Neural progenitor cell (in vitro differentiated cells): ENCODE results near the gene KIAA0040. TPM values are rescaled to one million over a fixed set of nuclear protein-coding genes. Genes with fewer than 3 reads are reported as not detected.

Experiments used
- DNase-seq: peaks from one replicate; pipeline ENCODE4 v3.0.0-alpha.2; 2016; ENCODE audit warnings: low spot score
- H2AFZ ChIP-seq: fragments of 200-600 bp; sonication (generic); replicated peaks from 2 replicates; pipeline ENCODE4 v1.6.1; 2016; ENCODE audit warnings: antibody characterized with exemption
- H3F3A ChIP-seq: fragments of 200-600 bp; sonication (generic); 2 replicates; pipeline ENCODE4 v1.6.1; 2016; ENCODE audit warnings: antibody characterized with exemption, low read depth
- H3K27ac ChIP-seq: fragments of 200-600 bp; sonication (generic); 2 replicates; pipeline ENCODE4 v1.5.1; 2016; ENCODE audit warnings: mild to moderate bottlenecking
- H3K27me3 ChIP-seq: fragments of 200-600 bp; sonication (generic); 2 replicates; pipeline ENCODE4 v1.6.1; 2016; ENCODE audit warnings: mild to moderate bottlenecking, moderate library complexity
- H3K36me3 ChIP-seq: fragments of 200-600 bp; sonication (generic); 2 replicates; pipeline ENCODE4 v1.5.1; 2016
- H3K4me1 ChIP-seq: fragments of 200-600 bp; sonication (generic); 2 replicates; pipeline ENCODE4 v1.6.1; 2016; ENCODE audit warnings: mixed run types
- H3K4me2 ChIP-seq: fragments of 200-600 bp; sonication (generic); 2 replicates; pipeline ENCODE4 v1.6.1; 2016
- H3K4me3 ChIP-seq: fragments of 200-600 bp; sonication (generic); 2 replicates; pipeline ENCODE4 v1.5.1; 2016
- H3K79me2 ChIP-seq: fragments of 200-600 bp; sonication (generic); 2 replicates; pipeline ENCODE4 v1.6.1; 2016; ENCODE audit warnings: low read depth
- H3K9ac ChIP-seq: fragments of 200-600 bp; sonication (generic); 2 replicates; pipeline ENCODE4 v1.6.1; 2016
- H3K9me3 ChIP-seq: fragments of 200-600 bp; sonication (generic); 2 replicates; pipeline ENCODE4 v1.5.1; 2016; ENCODE audit warnings: low read depth
- H4K20me1 ChIP-seq: fragments of 200-600 bp; sonication (generic); 2 replicates; pipeline ENCODE4 v1.6.1; 2016; ENCODE audit warnings: low read depth
- H3K27ac Mint-ChIP-seq: 3 replicates; pipeline ENCODE4 v1.8.0; 2021; ENCODE audit warnings: mixed read lengths
- H3K27me3 Mint-ChIP-seq: 2 replicates; pipeline ENCODE4 v1.8.0; 2022; ENCODE audit warnings: low read depth, mild to moderate bottlenecking, inconsistent platforms, moderate library complexity, mixed read lengths; ENCODE audit not compliant: insufficient read depth
- H3K36me3 Mint-ChIP-seq: 3 replicates; pipeline ENCODE4 v1.8.0; 2021; ENCODE audit warnings: mixed read lengths
- H3K4me1 Mint-ChIP-seq: 3 replicates; pipeline ENCODE4 v1.8.0; 2021; ENCODE audit warnings: mixed read lengths
- H3K4me3 Mint-ChIP-seq: 3 replicates; pipeline ENCODE4 v1.8.0; 2021; ENCODE audit warnings: mild to moderate bottlenecking, moderate library complexity, mixed read lengths
- H3K9me3 Mint-ChIP-seq: 3 replicates; pipeline ENCODE4 v1.8.0; 2020; ENCODE audit warnings: mixed read lengths
- EZH2 ChIP-seq: fragments of 200-600 bp; sonication (generic); IDR thresholded peaks from 2 replicates; pipeline ENCODE4 v1.6.1; 2017; ENCODE audit warnings: antibody characterized with exemption, mild to moderate bottlenecking, moderate library complexity
- EZH2phosphoT487 ChIP-seq: fragments of 200-600 bp; sonication (generic); IDR thresholded peaks from 2 replicates; pipeline ENCODE4 v1.6.1; 2017; ENCODE audit warnings: antibody characterized with exemption
- total RNA-seq: library from RNA; depleted of rRNA; stranded (reverse); fragments of >200 nt; gene quantifications from 2 replicates; pipeline ENCODE4 v1.2.3, GENCODE V29; 2015; ENCODE audit warnings: low replicate concordance
- TF ChIP-seq, protein P1 (sequence below): fragments of 200-600 bp; sonication (generic); IDR thresholded peaks from 2 replicates; pipeline ENCODE4 v1.5.1; 2017; ENCODE audit warnings: antibody characterized with exemption, mild to moderate bottlenecking

The KIAA0040 gene
- total RNA-seq, 1 donor from 2014 or later, result not detected

DNA sequence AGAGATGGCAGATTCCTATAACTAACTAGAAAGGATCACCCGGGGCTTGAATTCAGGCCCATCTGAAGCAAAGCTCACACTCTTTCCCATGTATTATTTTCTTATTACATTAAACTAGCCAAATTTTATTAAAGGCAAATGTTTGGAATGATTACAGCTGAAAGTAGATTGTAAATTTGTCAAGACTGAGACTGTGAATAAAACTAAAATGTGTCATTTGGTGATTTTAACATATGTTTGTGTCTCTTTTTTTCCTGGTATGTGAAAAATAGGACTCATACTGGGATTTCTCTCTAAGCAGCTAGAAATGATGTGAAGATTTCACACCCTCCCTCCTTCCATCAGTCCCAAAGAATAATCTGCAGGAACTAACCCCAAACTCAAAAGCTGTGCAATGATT lies 19.1 kb upstream of the KIAA0040 start:
- H3K4me1 Mint-ChIP-seq, result no peaks in the 10 kb centered on the region
- no peaks in the 10 kb centered on the region for H3K4me1 ChIP-seq
- TF ChIP-seq, protein P1, sequence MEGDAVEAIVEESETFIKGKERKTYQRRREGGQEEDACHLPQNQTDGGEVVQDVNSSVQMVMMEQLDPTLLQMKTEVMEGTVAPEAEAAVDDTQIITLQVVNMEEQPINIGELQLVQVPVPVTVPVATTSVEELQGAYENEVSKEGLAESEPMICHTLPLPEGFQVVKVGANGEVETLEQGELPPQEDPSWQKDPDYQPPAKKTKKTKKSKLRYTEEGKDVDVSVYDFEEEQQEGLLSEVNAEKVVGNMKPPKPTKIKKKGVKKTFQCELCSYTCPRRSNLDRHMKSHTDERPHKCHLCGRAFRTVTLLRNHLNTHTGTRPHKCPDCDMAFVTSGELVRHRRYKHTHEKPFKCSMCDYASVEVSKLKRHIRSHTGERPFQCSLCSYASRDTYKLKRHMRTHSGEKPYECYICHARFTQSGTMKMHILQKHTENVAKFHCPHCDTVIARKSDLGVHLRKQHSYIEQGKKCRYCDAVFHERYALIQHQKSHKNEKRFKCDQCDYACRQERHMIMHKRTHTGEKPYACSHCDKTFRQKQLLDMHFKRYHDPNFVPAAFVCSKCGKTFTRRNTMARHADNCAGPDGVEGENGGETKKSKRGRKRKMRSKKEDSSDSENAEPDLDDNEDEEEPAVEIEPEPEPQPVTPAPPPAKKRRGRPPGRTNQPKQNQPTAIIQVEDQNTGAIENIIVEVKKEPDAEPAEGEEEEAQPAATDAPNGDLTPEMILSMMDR, result no peak
- TF ChIP-seq EZH2phosphoT487, result no peak
- TF ChIP-seq EZH2, result no peak
- H3K27me3 ChIP-seq, result no peaks in the 10 kb centered on the region
- H3K9me3 ChIP-seq, result no peaks in the 10 kb centered on the region
- H3K4me3 Mint-ChIP-seq, result no peak overlapping the region
- H3K36me3 ChIP-seq, result no peaks in the 10 kb centered on the region
- peaks cover 10% of the 10 kb centered on the region for H3K9me3 Mint-ChIP-seq
- no peak overlapping the region for H3K9ac ChIP-seq
- H3K27ac ChIP-seq, result no peak overlapping the region
- H3F3A ChIP-seq, result no peaks in the 10 kb centered on the region
- DNase-seq, result no peak
- no peak overlapping the region for H3K4me3 ChIP-seq
- no peak overlapping the region for H2AFZ ChIP-seq
- H3K79me2 ChIP-seq, result no peaks in the 10 kb centered on the region
- no peaks in the 10 kb centered on the region for H3K27me3 Mint-ChIP-seq
- H3K36me3 Mint-ChIP-seq, result no peaks in the 10 kb centered on the region
- H4K20me1 ChIP-seq, result no peaks in the 10 kb centered on the region
- no peak overlapping the region for H3K4me2 ChIP-seq
- H3K27ac Mint-ChIP-seq, result no peak overlapping the region

DNA sequence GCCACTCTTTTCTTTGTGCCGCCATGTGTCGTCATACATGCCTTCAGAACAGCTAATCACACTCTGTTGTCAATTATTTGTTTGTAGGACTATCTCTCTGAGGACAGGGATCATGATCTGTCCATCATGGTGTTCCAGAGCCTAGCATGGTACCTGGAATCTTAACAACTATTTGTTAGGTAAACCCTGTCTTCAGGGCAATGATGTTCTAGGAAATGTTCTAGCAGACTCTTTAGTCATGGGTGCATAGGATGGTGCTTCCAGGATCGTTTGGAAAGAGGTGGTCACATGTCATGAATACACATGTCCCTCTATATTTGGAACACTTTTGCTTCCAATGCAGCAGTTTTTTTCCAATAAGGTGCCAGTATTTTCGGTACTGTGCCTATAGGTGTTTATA lies 18.2 kb upstream of the KIAA0040 start:
- no peaks in the 10 kb centered on the region for H3K27me3 Mint-ChIP-seq

DNA sequence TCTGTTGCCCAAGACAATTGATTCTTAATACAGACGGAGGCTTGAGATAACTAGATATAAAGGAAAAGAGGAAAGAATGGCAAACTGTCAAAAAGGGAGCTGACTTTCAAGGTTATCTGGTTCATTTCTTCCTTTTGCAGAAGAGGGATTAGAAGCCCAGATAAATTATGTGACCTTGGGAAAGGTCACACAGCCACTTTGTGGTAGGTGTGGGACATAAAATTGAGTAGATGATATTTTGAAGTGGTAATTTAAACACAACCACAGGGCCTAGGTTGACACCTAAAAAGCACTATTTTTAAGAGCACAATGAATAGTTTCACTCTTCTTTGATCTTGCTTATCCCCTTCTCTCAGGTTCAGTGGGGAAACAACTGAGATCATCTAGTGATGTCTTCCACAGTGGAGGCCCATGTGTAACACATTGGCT lies 16.9 kb upstream of the KIAA0040 start:
- no peak overlapping the region for H2AFZ ChIP-seq
- Mint-ChIP-seq H3K36me3 (no peaks in the 10 kb centered on the region), H3K9me3 (peaks cover 10% of the 10 kb centered on the region), H3K27me3 (no peaks in the 10 kb centered on the region), H3K4me1 (no peaks in the 10 kb centered on the region), H3K27ac (no peak overlapping the region), H3K4me3 (no peak overlapping the region)
- H3K27me3 ChIP-seq, result no peaks in the 10 kb centered on the region
- no peak overlapping the region for H3K27ac ChIP-seq
- H3K9me3 ChIP-seq, result no peaks in the 10 kb centered on the region
- H3F3A ChIP-seq, result no peaks in the 10 kb centered on the region
- DNase-seq, result no peak
- no peaks in the 10 kb centered on the region for H3K79me2 ChIP-seq
- TF ChIP-seq EZH2phosphoT487, result no peak
- TF ChIP-seq EZH2, result no peak
- TF ChIP-seq, protein P1, result no peak
- H3K4me3 ChIP-seq, result no peak overlapping the region
- H3K4me1 ChIP-seq, result no peaks in the 10 kb centered on the region
- H3K9ac ChIP-seq, result no peak overlapping the region
- no peak overlapping the region for H3K4me2 ChIP-seq
- H3K36me3 ChIP-seq, result no peaks in the 10 kb centered on the region
- no peaks in the 10 kb centered on the region for H4K20me1 ChIP-seq

More for the DNA sequence above, 18.2 kb upstream of the KIAA0040 start:
- H3K79me2 ChIP-seq, result no peaks in the 10 kb centered on the region
- H3K4me3 ChIP-seq, result no peak overlapping the region
- TF ChIP-seq EZH2 (no peak), EZH2phosphoT487 (no peak)
- TF ChIP-seq, protein P1, result no peak
- no peak overlapping the region for H3K4me2 ChIP-seq
- H3K9ac ChIP-seq, result no peak overlapping the region
- no peak for DNase-seq
- no peak overlapping the region for H3K27ac Mint-ChIP-seq
- H3F3A ChIP-seq, result no peaks in the 10 kb centered on the region
- H3K4me1 ChIP-seq, result no peaks in the 10 kb centered on the region
- H3K36me3 Mint-ChIP-seq, result no peaks in the 10 kb centered on the region
- H3K4me3 Mint-ChIP-seq, result no peak overlapping the region
- no peak overlapping the region for H2AFZ ChIP-seq
- H3K9me3 ChIP-seq, result no peaks in the 10 kb centered on the region
- H3K4me1 Mint-ChIP-seq, result no peaks in the 10 kb centered on the region
- no peaks in the 10 kb centered on the region for H3K27me3 ChIP-seq
- H3K9me3 Mint-ChIP-seq, result peaks cover 10% of the 10 kb centered on the region
- no peaks in the 10 kb centered on the region for H3K36me3 ChIP-seq
- H3K27ac ChIP-seq, result no peak overlapping the region
- H4K20me1 ChIP-seq, result no peaks in the 10 kb centered on the region
